ENCODE results near the gene TRAPPC1. TPM values are rescaled to one million over a fixed set of nuclear protein-coding genes. Genes with fewer than 3 reads are reported as not detected.

The TRAPPC1 gene
- total RNA-seq, 1 experiment from 2014 or later, result 132 TPM

GRCh38 chr17:7946441-7946840 is 14.7 kb upstream of the TRAPPC1 start:
- H3K4ac ChIP-seq (ENCODE audit: low read depth, low read length), result no peak overlapping the region
- Mint-ChIP-seq H3K27me3 (ENCODE audit: low read depth) (no peaks in the 10 kb centered on the region), H3K36me3 (ENCODE audit: insufficient read depth in 1 of 3, low read depth in 3 of 3) (peaks cover 22 to 77% (median 70%) of the 10 kb centered on the region in 3 experiments; a peak in 6 of 7 replicates), H3K9me3 (no peaks in the 10 kb centered on the region), H3K4me3 (no peak overlapping the region), H3K4me1 (no peaks in the 10 kb centered on the region), H3K27ac (no peak overlapping the region)
- H2AK5ac ChIP-seq (ENCODE audit: insufficient read length, low read length), result no peak overlapping the region
- H3K79me1 ChIP-seq (ENCODE audit: insufficient read depth, low read depth, low read length, poor library complexity, severe bottlenecking), result no peaks in the 10 kb centered on the region
- no peaks in the 10 kb centered on the region for H3K27me3 ChIP-seq (ENCODE audit: insufficient read depth, low read length)
- H4K20me1 ChIP-seq (ENCODE audit: control insufficient read depth, insufficient read depth, insufficient read length), result no peaks in the 10 kb centered on the region
- H3K9ac ChIP-seq (ENCODE audit: extremely low read depth, insufficient read length, low read length), result no peak overlapping the region
- no peak overlapping the region for H3K27ac ChIP-seq (ENCODE audit: insufficient read length, low read depth, low read length)
- H2BK5ac ChIP-seq (ENCODE audit: insufficient read length, low read length), result no peak overlapping the region
- no peak overlapping the region for H3K56ac ChIP-seq (ENCODE audit: insufficient read length, low read depth, low read length)
- H3K4me1 ChIP-seq (ENCODE audit: insufficient read depth, low read length), result no peaks in the 10 kb centered on the region
- H2BK120ac ChIP-seq (ENCODE audit: low read depth, low read length, poor library complexity, severe bottlenecking), result no peak overlapping the region
- H3K4me2 ChIP-seq (ENCODE audit: insufficient read depth, insufficient read length, low read length), result no peak overlapping the region
- no peaks in the 10 kb centered on the region for H3K79me2 ChIP-seq (ENCODE audit: insufficient read depth, low read length)
- H3K23ac ChIP-seq (ENCODE audit: insufficient read length, low read depth, low read length), result no peak overlapping the region
- H4K5ac ChIP-seq (ENCODE audit: insufficient read length, low read depth, low read length), result no peak overlapping the region
- H3T11ph ChIP-seq (ENCODE audit: low read length), result no peak overlapping the region
- H2AFZ ChIP-seq (ENCODE audit: low read length), result no peak overlapping the region
- no peak overlapping the region for H4K91ac ChIP-seq (ENCODE audit: insufficient read length, low read depth, low read length)
- no peaks in the 10 kb centered on the region for H3K23me2 ChIP-seq (ENCODE audit: insufficient read length, low read depth, low read length, poor library complexity, severe bottlenecking)
- H2BK12ac ChIP-seq (ENCODE audit: insufficient read length, low read depth, low read length), result no peak overlapping the region
- H3K9me3 ChIP-seq (ENCODE audit: control insufficient read depth, low read depth, low read length), result no peaks in the 10 kb centered on the region
- no peak overlapping the region for H2BK15ac ChIP-seq (ENCODE audit: low read depth, low read length)
- WGBS (ENCODE audit: extremely low coverage, insufficient read length, low lambda C conversion rate), result no CpG with 5 or more reads among the region's 5 CpGs
- H4K8ac ChIP-seq (replicated peaks; ENCODE audit: insufficient read length, low read depth, low read length), result no peak overlapping the region
- H3K14ac ChIP-seq (ENCODE audit: insufficient read depth, low read length), result no peak overlapping the region
- no peak for DNase-seq
- no peak overlapping the region for H3K18ac ChIP-seq (ENCODE audit: insufficient read length, low read depth, low read length)
- TF ChIP-seq CTCF (conservative IDR thresholded peaks at IDR 0.05), result no peak
- no peak overlapping the region for H2BK20ac ChIP-seq (ENCODE audit: low read depth, low read length, poor library complexity, severe bottlenecking)
